Measurements from ENCODE around the gene OR10R2.

OR10R2 gene

DNA sequence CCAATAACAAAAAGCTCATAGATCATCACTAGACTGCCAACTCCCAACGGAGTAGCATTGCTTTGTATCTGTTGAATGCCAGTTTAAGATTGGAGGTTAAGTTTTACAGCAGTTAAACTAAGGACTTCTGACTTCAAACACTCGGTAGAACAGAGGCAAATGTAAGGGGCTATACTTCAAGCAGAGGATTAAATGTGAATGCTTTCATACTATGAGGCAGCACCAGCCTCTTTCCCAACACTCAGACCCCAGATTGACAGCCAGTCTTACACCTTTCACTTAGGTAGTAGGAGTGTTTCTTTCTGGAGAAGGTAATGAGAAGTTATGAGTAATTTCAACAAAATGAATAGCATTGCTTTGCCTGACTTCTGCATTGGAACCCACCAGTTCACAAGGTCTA lies 22.8 kb downstream of the OR10R2 start:
- no peaks in the 10 kb centered on the region for H3K36me3 ChIP-seq (ENCODE audit: control insufficient read depth, insufficient read depth, low read length)
- no peak overlapping the region for H3K9ac ChIP-seq (ENCODE audit: low read length)
- H3K4me1 ChIP-seq (ENCODE audit: control insufficient read depth, insufficient read depth, low read length), result no peaks in the 10 kb centered on the region
- H3K27me3 ChIP-seq (ENCODE audit: control insufficient read depth, insufficient read depth, low read length), result no peaks in the 10 kb centered on the region
- H3K4me3 ChIP-seq (ENCODE audit: low read length), result no peak overlapping the region
- H3K9me3 ChIP-seq (ENCODE audit: control insufficient read depth, low read length), result no peaks in the 10 kb centered on the region

DNA sequence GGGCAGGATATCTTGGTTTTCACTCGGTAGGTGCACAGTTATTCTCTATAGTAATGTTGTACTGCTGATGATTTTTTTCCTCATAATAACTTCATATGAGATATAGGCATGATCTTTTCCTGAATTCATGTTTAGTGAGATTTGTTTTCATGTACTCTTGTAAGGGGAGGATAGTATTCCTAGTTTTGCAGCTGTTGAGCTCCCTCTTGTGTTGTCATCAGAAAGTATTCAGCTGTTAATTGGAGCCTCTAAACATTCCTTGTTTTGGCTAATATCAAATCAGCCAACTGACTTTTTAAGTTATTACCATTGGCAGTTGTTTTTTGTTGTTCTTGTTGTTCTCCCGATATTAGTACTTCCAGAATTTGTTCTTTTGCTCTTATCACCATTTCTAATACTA lies 24.4 kb downstream of the OR10R2 start:
- Histone ChIP-seq H3K27me3 (ENCODE audit: control insufficient read depth, insufficient read depth, low read length) (no peaks in the 10 kb centered on the region), H3K36me3 (ENCODE audit: control insufficient read depth, insufficient read depth, low read length) (no peaks in the 10 kb centered on the region), H3K9ac (ENCODE audit: low read length) (no peak overlapping the region), H3K4me1 (ENCODE audit: control insufficient read depth, insufficient read depth, low read length) (no peaks in the 10 kb centered on the region), H3K4me3 (ENCODE audit: low read length) (no peak overlapping the region), H3K9me3 (ENCODE audit: control insufficient read depth, low read length) (no peaks in the 10 kb centered on the region)

DNA sequence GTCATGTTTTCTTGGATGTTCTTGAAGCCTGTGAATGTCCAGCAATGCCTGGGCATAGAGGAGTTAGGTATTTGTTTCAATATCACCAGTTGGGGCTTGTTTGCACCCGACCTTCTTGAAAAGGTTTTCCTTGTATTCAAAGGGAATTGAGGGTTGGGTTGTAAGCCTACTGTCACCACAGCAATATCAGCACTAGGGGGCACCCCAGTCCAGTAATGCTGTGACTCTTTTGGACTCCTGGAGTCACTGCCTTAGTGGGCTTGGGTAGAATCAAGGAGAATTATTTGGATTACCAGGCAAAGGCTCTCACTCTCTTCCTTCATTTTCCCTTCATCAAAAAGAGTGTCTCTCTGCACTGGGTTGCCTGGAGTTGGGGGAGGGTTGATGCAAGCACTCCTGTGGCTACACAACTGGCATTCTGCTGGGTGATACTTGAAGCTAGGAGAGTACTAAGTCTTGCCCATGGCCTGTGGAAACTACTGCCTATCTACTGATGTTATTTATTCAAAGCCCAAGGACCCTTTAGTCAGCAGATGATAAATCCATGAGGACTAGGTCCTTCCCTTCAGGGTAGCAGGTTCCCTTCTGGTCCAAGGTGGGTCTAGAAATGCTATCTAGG lies 34.5 kb downstream of the OR10R2 start:
- Histone ChIP-seq H3K9ac (ENCODE audit: low read length) (no peak overlapping the region), H3K36me3 (ENCODE audit: control insufficient read depth, insufficient read depth, low read length) (no peaks in the 10 kb centered on the region), H3K27me3 (ENCODE audit: control insufficient read depth, insufficient read depth, low read length) (no peaks in the 10 kb centered on the region), H3K4me3 (ENCODE audit: low read length) (no peak overlapping the region), H3K4me1 (ENCODE audit: control insufficient read depth, insufficient read depth, low read length) (no peaks in the 10 kb centered on the region), H3K9me3 (ENCODE audit: control insufficient read depth, low read length) (no peaks in the 10 kb centered on the region)

DNA sequence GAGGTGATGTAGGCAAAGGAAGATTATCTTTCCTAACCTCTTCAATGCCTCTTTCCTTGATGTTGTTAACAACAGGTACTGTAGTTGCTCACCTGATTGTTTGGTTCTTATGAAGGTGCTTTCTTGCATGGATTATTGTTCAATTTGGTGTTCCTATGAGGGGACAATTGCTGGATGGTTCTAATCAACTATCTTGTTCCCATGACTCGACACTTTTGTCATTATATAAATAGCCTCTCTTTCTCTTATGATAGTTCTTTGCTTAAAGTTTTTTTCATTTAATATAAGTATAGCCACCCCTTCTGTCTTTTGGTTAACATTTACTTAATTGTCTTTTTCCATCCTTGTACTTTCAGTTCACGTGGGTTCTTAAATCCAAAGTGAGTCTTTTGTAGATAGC lies 35.5 kb downstream of the OR10R2 start:
- Histone ChIP-seq H3K4me3 (ENCODE audit: low read length) (no peak overlapping the region), H3K4me1 (ENCODE audit: control insufficient read depth, insufficient read depth, low read length) (no peaks in the 10 kb centered on the region), H3K9me3 (ENCODE audit: control insufficient read depth, low read length) (no peaks in the 10 kb centered on the region), H3K9ac (ENCODE audit: low read length) (no peak overlapping the region), H3K27me3 (ENCODE audit: control insufficient read depth, insufficient read depth, low read length) (no peaks in the 10 kb centered on the region), H3K36me3 (ENCODE audit: control insufficient read depth, insufficient read depth, low read length) (no peaks in the 10 kb centered on the region)

DNA sequence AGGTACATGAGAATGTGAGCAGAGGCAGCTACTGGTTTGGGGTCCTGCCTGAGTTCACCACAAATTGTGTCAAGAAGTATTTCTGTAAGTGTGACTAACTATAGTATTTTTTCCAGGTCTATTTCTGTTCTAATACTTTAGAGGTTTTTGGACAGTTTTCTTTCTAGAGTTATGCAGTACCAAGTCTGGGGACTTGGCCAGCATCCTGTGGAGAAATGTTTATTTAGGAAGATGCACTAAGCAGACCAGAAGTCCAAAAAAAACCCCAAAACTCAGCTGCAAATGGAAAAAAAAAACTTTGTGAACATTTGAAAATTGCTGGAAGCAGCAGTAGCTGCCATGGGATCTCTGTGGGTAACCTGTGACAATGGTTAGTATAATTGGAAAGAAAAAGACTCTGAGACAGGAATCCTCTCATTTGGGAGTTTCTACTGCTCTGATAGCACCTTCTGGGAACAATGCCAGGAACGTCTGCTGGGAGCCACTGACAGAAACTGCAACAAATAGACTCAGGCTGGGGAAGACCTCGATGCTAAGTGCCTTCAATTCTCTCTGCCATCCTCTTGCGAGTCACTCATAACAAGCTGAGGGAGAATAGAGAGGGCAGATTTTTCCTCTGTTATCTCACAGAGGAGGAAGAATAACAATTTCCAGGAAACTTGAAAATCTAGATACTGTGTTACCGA lies 37.6 kb downstream of the OR10R2 start:
- no peaks in the 10 kb centered on the region for H3K27me3 ChIP-seq (ENCODE audit: control insufficient read depth, insufficient read depth, low read length)
- no peak overlapping the region for H3K9ac ChIP-seq (ENCODE audit: low read length)
- H3K4me3 ChIP-seq (ENCODE audit: low read length), result no peak overlapping the region
- H3K9me3 ChIP-seq (ENCODE audit: control insufficient read depth, low read length), result no peaks in the 10 kb centered on the region
- no peaks in the 10 kb centered on the region for H3K4me1 ChIP-seq (ENCODE audit: control insufficient read depth, insufficient read depth, low read length)
- H3K36me3 ChIP-seq (ENCODE audit: control insufficient read depth, insufficient read depth, low read length), result no peaks in the 10 kb centered on the region

DNA sequence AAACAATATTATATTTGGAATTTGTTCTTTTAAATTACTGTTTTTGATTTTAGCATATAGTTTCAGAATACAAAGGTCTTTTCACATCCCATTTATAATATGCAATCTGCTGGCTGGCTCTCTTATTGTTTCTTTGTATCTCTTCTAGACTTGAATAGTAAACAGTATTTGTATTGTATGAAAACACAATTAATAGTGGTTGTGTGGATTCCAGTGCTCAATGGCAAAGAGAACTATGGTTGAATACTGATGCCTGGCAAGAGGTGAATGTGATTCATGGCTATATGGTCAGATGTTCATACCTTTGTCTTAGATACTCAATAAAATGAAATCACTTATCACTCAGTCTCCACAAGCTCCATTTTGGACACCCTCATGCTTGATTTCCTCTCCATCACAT lies 44.9 kb downstream of the OR10R2 start:
- no peaks in the 10 kb centered on the region for H3K36me3 ChIP-seq (ENCODE audit: control insufficient read depth, insufficient read depth, low read length)
- H3K9ac ChIP-seq (ENCODE audit: low read length), result no peak overlapping the region
- no peaks in the 10 kb centered on the region for H3K27me3 ChIP-seq (ENCODE audit: control insufficient read depth, insufficient read depth, low read length)
- H3K4me3 ChIP-seq (ENCODE audit: low read length), result no peak overlapping the region
- H3K4me1 ChIP-seq (ENCODE audit: control insufficient read depth, insufficient read depth, low read length), result no peaks in the 10 kb centered on the region
- H3K9me3 ChIP-seq (ENCODE audit: control insufficient read depth, low read length), result no peaks in the 10 kb centered on the region

DNA sequence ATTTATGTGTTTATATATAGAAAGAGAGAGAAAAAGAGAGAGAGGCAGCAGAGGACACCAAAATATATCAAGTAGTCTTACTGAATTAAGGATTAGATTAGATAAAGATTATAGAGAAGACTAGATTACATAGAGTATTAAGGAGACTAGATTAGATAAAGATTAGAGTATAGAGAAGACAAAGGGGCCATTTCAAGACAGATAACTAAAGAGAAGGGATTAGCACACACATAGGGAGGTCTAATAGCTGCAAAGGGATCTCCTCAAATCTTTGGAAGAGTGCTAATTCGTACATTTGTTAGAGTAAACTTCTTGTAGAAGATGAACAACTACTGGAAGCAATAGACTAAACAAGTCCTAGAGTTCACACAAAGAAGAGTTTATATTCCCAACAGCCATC lies 48.0 kb downstream of the OR10R2 start:
- Histone ChIP-seq H3K9me3 (ENCODE audit: control insufficient read depth, low read length) (no peaks in the 10 kb centered on the region), H3K9ac (ENCODE audit: low read length) (no peak overlapping the region), H3K27me3 (ENCODE audit: control insufficient read depth, insufficient read depth, low read length) (no peaks in the 10 kb centered on the region), H3K4me1 (ENCODE audit: control insufficient read depth, insufficient read depth, low read length) (no peaks in the 10 kb centered on the region), H3K4me3 (ENCODE audit: low read length) (no peak overlapping the region), H3K36me3 (ENCODE audit: control insufficient read depth, insufficient read depth, low read length) (no peaks in the 10 kb centered on the region)

DNA sequence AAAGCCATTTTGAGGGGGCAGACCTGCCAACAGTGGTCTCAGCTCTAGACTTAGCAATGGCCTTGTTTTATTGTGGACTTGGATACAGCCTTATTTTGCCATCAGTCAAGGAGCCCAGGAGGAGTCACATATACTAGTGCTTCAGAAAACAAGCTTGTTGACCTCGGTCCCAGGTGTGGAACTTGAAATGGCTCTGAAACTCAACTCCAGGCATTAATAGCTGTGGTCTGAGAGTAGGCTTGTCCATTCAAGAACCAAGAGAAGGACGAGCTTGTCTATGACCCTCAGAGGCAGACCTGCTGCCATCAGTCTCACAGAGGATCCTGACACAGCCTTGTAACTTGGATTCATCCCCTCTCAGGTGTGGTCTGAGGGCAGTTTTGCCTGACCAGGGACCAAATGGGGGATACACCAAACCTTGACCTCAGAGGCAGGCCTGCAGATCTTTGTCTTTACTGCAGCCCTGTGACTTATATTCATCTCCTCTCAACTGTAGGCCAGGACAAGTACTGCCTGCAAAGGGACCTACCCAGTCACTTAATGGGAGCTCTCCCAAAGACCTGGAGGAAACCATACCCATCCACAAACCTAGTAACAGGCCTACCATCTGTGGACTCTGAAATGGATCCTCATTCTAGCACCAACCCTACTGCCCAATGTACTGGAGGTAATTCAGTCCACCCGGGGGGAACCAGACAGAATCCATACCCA lies 49.1 kb downstream of the OR10R2 start:
- Histone ChIP-seq H3K9me3 (ENCODE audit: control insufficient read depth, low read length) (no peaks in the 10 kb centered on the region), H3K4me3 (ENCODE audit: low read length) (no peak overlapping the region), H3K27me3 (ENCODE audit: control insufficient read depth, insufficient read depth, low read length) (no peaks in the 10 kb centered on the region), H3K36me3 (ENCODE audit: control insufficient read depth, insufficient read depth, low read length) (no peaks in the 10 kb centered on the region), H3K9ac (ENCODE audit: low read length) (no peak overlapping the region), H3K4me1 (ENCODE audit: control insufficient read depth, insufficient read depth, low read length) (no peaks in the 10 kb centered on the region)

DNA sequence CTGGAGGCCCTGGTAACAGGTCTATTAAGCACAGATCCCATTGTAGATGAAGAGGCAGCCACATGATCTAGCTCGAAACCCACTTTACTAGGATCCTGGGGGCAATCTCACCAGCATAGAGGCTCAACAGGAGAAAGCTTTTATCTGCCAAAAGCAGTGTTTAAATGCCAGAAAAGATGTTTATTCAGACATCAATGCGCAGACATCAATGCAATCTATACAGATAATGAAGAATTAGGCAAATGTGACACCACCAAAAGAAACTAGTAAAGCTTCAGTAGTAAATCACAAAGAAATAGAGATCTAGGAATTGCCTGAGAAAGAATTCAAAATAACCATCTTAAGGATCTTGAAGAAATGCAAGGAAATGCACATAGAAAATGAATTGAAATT lies 49.6 kb downstream of the OR10R2 start:
- H3K4me1 ChIP-seq (ENCODE audit: control insufficient read depth, insufficient read depth, low read length), result no peaks in the 10 kb centered on the region
- H3K9ac ChIP-seq (ENCODE audit: low read length), result no peak overlapping the region
- H3K9me3 ChIP-seq (ENCODE audit: control insufficient read depth, low read length), result no peaks in the 10 kb centered on the region
- no peaks in the 10 kb centered on the region for H3K36me3 ChIP-seq (ENCODE audit: control insufficient read depth, insufficient read depth, low read length)
- no peak overlapping the region for H3K4me3 ChIP-seq (ENCODE audit: low read length)
- H3K27me3 ChIP-seq (ENCODE audit: control insufficient read depth, insufficient read depth, low read length), result no peaks in the 10 kb centered on the region

DNA sequence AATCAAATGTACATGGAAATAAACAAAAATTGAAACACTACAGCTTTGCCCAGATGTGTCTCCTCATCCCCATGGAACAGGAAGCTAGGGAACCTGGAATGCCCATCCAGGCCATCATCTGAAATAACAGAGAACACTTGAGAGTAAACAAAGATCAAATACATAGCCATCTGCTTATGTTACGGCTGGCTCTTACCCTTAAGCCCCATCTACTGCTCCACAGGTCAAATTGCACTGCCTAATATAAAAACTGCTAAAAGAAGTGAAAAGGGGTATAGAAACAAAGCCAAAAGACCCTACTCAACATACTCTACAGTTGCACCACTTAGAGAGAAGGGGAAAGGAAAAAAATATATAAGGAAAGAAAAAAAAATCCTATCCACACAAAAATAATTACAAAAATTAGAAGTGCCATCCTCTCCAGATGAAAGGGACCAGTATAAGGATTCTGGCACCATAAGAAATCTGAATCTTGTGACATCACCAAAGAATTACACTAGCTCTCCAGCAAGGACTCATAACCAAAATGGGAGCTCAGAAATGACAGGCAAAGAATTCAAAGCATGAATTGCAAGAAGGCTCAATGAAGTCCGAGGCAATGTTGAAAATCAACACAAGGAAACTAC lies 55.3 kb downstream of the OR10R2 start:
- H3K4me1 ChIP-seq (ENCODE audit: control insufficient read depth, insufficient read depth, low read length), result no peaks in the 10 kb centered on the region
- no peaks in the 10 kb centered on the region for H3K9me3 ChIP-seq (ENCODE audit: control insufficient read depth, low read length)

More for the DNA sequence above, 55.3 kb downstream of the OR10R2 start:
- Histone ChIP-seq H3K36me3 (ENCODE audit: control insufficient read depth, insufficient read depth, low read length) (no peaks in the 10 kb centered on the region), H3K9ac (ENCODE audit: low read length) (no peak overlapping the region), H3K4me3 (ENCODE audit: low read length) (no peak overlapping the region), H3K27me3 (ENCODE audit: control insufficient read depth, insufficient read depth, low read length) (no peaks in the 10 kb centered on the region)

Measured in mucosa of stomach (tissue), 1 donor.